HG02981 (cell line): ENCODE results near the gene STRN4.
"Not testable (repeated sequence)": the region's sequence is repeated elsewhere in the genome, so short reads cannot be mapped to it uniquely, and the experiment has no call there.

Source experiments
- ATAC-seq: cut with Tn5 transposase; IDR thresholded peaks from one replicate; pipeline ENCODE4 v1.9.1; 2021; ENCODE audit warnings: mild to moderate bottlenecking, moderate library complexity; ENCODE audit not compliant: unreplicated experiment

STRN4 gene

GRCh38 chr19:46746281-46747057, at the start of gene STRN4:
STRN4 (minus strand) TSS chr19:46746450; CDS start chr19:46746430, 20 bp downstream.
- no peak for ATAC-seq

GRCh38 chr19:46791944-46792343, 45.7 kb upstream of the STRN4 start:
- no peak for ATAC-seq

- ATAC-seq: no peak
These were observed 43.1 kb upstream of the STRN4 start for GRCh38 chr19:46789371-46789770.

GRCh38 chr19:46788968-46789338, 42.7 kb upstream of the STRN4 start:
- ATAC-seq: no peak

GRCh38 chr19:46788262-46788967, 42.2 kb upstream of the STRN4 start, which contains the start of gene SLC1A5:
SLC1A5 (minus strand) TSS chr19:46788594; CDS start chr19:46787965, 629 bp downstream.
- ATAC-seq: peak; percentile 63

GRCh38 chr19:46787331-46788261, 41.3 kb upstream of the STRN4 start:
- ATAC-seq: no peak

GRCh38 chr19:46787040-46787330, 40.7 kb upstream of the STRN4 start:
- ATAC-seq: no peak

GRCh38 chr19:46786236-46787039, 40.2 kb upstream of the STRN4 start:
- no peak for ATAC-seq

GRCh38 chr19:46785980-46786235, 39.7 kb upstream of the STRN4 start:
- ATAC-seq: no peak

GRCh38 chr19:46785054-46785979, 39.1 kb upstream of the STRN4 start:
- ATAC-seq: no peak

- ATAC-seq: no peak
These were observed 38.2 kb upstream of the STRN4 start for GRCh38 chr19:46784262-46785053.

GRCh38 chr19:46783670-46784069, 37.4 kb upstream of the STRN4 start:
- no peak for ATAC-seq

- no peak for ATAC-seq
These were observed 36.2 kb upstream of the STRN4 start for GRCh38 chr19:46782355-46783019.

GRCh38 chr19:46777956-46778645, 31.9 kb upstream of the STRN4 start:
- ATAC-seq: not testable (repeated sequence)

GRCh38 chr19:46776927-46777911, 31.0 kb upstream of the STRN4 start:
- ATAC-seq: no peak

- ATAC-seq: no peak
These were observed 29.5 kb upstream of the STRN4 start for GRCh38 chr19:46775642-46776258.
